Liver (tissue), 3 donors: ENCODE results near the gene PTPN18.

Experiments
- GABPA ChIP-seq, 2 donors: IDR thresholded peaks in 1 of 2; conservative IDR thresholded peaks in 1 of 2; 2 replicates each; pipeline ENCODE4 v1.6.1; 2016; ENCODE audit warnings: antibody characterized with exemption in 2 of 2, mild to moderate bottlenecking in 1 of 2, moderate library complexity in 1 of 2
- RXRA ChIP-seq, 2 donors: IDR thresholded peaks; 2 replicates each; pipeline ENCODE4 v1.6.1; 2017 to 2018; ENCODE audit warnings: antibody characterized with exemption in 2 of 2, mild to moderate bottlenecking in 1 of 2
- TF ChIP-seq, protein P1 (sequence below): fragments of 150-350 bp; IDR thresholded peaks from 2 replicates; pipeline ENCODE4 v1.5.1; 2017; ENCODE audit warnings: improper control_type of control experiment, low read depth, low read length; ENCODE audit not compliant: missing input control
- TF ChIP-seq, protein P2 (sequence below): IDR thresholded peaks from 2 replicates; pipeline ENCODE4 v1.6.1; 2016; ENCODE audit warnings: antibody characterized with exemption
- donor health status: healthy.
- donor health status: healthy.

DNA sequence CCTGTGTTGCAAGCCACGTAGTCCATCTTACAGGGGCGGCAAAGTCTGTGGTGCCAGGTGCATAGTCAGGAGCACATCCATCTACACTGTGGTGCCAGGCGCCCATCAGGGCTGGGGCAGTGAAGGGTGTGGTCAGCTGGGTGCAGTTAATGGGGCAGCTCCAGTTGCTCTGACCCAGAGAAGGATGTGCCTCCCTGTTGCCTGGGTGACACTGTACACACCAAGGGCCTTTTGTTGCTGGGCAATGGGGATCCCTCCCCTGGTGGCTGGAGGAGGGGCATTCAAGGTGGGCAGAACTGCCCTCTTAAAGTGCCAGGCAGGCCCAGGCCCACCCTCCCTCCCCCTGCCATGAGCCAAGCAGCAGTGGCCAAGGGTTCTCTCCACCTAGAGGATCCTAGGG is 41.5 kb upstream of the PTPN18 start:
- TF ChIP-seq, protein P1, sequence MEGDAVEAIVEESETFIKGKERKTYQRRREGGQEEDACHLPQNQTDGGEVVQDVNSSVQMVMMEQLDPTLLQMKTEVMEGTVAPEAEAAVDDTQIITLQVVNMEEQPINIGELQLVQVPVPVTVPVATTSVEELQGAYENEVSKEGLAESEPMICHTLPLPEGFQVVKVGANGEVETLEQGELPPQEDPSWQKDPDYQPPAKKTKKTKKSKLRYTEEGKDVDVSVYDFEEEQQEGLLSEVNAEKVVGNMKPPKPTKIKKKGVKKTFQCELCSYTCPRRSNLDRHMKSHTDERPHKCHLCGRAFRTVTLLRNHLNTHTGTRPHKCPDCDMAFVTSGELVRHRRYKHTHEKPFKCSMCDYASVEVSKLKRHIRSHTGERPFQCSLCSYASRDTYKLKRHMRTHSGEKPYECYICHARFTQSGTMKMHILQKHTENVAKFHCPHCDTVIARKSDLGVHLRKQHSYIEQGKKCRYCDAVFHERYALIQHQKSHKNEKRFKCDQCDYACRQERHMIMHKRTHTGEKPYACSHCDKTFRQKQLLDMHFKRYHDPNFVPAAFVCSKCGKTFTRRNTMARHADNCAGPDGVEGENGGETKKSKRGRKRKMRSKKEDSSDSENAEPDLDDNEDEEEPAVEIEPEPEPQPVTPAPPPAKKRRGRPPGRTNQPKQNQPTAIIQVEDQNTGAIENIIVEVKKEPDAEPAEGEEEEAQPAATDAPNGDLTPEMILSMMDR, result no peak
- TF ChIP-seq GABPA (IDR thresholded peaks at IDR 0.05 in 1 of 2, conservative IDR thresholded peaks at IDR 0.05 in 1 of 2) (no peak), RXRA (IDR thresholded peaks at IDR 0.05) (no peak)
- TF ChIP-seq, protein P2, sequence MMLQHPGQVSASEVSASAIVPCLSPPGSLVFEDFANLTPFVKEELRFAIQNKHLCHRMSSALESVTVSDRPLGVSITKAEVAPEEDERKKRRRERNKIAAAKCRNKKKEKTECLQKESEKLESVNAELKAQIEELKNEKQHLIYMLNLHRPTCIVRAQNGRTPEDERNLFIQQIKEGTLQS, result no peak
